Stimulated activated CD8-positive, alpha-beta memory T cell treated with anti-CD3 and anti-CD28 coated beads, Interleukin-12 subunit alpha, Interleukin-12 subunit beta, amount 100 ng/mL, for 24 hours (primary cell): ENCODE results near the gene NAA16.
"Not testable (repeated sequence)": the region's sequence is repeated elsewhere in the genome, so short reads cannot be mapped to it uniquely, and the experiment has no call there.

Experiments
- DNase-seq: peaks from one replicate; pipeline ENCODE4 v3.0.0-alpha.2; 2020; ENCODE audit errors: extremely low read depth

Gene NAA16

DNA sequence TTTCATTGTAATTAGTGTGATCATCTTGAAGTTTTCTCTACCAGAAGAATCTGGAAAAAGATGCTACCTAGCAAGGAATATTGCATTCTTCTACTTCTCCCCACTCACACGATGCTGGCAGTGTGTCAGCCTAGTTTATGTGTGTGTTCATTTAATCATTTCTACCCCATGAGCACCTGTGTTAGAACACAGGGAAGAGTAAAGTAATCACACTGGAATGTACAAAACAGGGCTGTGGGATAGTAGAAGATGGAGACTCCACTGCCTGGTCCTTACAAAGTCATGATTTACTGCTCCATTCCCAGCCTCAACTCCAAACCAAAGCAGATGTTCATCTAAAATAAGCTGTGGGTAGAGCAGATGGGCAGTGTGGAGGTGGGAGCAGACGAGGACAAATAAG is 98.5 kb downstream of the NAA16 start:
- DNase-seq = no peak

- DNase-seq = no peak
These were observed 100.0 kb downstream of the NAA16 start for GRCh38 chr13:41411060-41411459.

DNA sequence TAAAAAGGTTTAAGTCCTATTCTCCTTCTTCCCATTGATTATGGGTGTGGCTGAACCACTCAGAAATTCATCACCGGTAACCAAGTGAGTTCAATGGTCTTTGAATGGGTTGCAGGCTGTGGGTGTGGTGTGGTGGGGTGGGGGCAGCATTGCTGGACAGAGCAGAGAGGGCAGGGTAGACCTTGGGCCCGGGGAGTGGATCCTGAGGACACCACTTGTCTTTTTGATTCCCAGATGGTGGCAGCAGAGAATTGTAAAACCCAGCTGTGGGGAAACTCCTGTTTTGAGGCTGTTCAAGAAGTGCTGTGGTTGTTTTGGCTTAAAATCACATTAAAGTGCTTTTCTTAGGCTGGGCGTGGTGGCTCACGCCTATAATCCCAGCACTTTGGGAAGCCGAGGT is 100.5 kb downstream of the NAA16 start:
- no peak for DNase-seq

DNA sequence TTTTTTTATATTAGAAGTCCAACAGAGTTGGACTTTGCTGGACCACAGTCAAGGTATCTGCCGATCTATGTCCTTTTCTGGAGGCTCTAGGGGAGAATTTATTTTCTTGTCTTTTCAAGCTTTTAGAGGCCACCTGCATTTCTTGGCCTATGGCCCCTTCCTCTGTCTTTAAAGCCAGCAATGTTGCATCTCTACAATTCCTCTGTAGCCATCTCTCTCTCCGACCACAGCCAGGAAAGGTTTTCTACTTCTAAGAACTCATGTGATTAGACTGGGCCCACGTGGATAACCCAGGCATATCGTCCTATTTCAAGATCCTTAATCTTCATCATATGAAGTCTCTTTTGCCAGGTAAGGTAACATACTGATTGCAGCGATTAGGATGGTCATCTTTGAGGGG is 102.8 kb downstream of the NAA16 start:
- DNase-seq = no peak

GRCh38 chr13:41416276-41416675 is 105.2 kb downstream of the NAA16 start:
- no peak for DNase-seq

- no peak for DNase-seq
These were observed 107.0 kb downstream of the NAA16 start for GRCh38 chr13:41418027-41418426.

GRCh38 chr13:41418731-41419130 is 107.7 kb downstream of the NAA16 start:
- DNase-seq = no peak

GRCh38 chr13:41419206-41419605 is 108.1 kb downstream of the NAA16 start:
- no peak for DNase-seq

GRCh38 chr13:41420146-41420545 is 109.1 kb downstream of the NAA16 start:
- no peak for DNase-seq

DNA sequence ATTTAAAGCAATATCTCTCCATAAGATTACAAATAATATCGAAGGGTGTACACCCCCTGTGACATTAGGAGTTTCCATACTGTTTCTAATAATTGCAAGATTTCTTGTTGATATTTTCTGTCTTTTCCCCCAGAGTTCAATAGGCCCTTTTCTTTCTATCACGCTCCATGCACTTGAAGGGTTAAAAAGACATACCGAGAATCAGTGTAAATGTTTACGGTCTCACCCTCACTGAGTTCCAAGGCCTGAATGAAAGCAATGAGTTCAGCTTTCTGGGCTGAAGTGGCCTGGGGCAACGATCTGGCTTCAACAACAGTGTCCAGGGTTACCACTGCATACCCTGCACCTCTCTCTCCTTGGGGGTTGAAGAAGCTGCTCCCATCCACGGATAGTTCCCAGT is 110.3 kb downstream of the NAA16 start:
- DNase-seq = not testable (repeated sequence)

- DNase-seq = not testable (repeated sequence)
These were observed 110.9 kb downstream of the NAA16 start for GRCh38 chr13:41421983-41422382.

- not testable (repeated sequence) for DNase-seq
These were observed 112.2 kb downstream of the NAA16 start for GRCh38 chr13:41423259-41423658.

DNA sequence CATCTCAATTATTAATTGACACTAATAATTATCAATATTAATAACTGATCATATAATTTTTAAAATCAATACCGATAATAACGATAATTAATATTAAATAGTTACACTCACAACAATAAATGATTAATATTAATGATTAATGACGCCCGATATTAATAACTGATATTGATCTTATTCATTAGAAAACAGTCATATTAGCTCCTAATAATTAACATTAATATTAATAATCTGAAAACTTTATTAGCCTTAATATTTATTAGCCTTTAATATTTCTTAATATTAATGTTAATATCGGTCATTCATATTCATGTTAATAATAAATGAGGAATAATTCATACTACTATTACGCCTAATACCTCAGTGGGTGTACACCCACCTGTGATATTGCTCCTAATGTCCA is 113.6 kb downstream of the NAA16 start:
- DNase-seq = not testable (repeated sequence)

DNA sequence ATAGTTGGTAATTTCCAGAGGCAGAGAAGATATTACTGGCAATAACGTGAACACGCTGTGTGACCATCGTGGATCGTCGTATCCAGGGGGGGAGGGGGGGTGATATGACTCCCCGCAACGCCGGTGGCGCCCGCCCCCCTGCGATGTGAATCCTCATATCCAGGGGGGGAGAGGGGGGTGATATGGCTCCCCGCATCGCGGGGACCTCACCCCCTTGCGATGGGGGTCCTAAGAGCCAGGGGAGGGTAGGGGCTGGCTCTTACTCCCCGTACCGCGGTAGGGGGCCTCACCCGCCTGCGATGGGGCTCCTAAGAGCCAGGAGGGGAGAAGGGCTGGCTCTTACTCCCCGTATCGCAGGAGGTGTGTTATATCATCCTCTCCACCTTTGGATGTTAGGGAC is 115.0 kb downstream of the NAA16 start:
- no peak for DNase-seq
